Neural cell (in vitro differentiated cells): ENCODE results near the gene MCTP2. TPM values are rescaled to one million over a fixed set of nuclear protein-coding genes. Genes with fewer than 3 reads are reported as not detected.

Experiments used
- H2AFZ ChIP-seq: fragments of 200-600, 300-800 bp; sonication (generic), shearing (Covaris generic); 2 replicates; pipeline ENCODE4 v1.6.0; 2014; ENCODE audit warnings: low read depth, mild to moderate bottlenecking, antibody characterized with exemption, low read length, moderate library complexity
- H3F3A ChIP-seq: fragments of 200-600 bp; shearing (Covaris generic); 2 replicates; pipeline ENCODE4 v1.6.1; 2016; ENCODE audit warnings: mild to moderate bottlenecking, moderate library complexity, mixed read lengths, antibody characterized with exemption, low read length; ENCODE audit not compliant: insufficient read depth, poor library complexity, severe bottlenecking
- H3K27ac ChIP-seq: fragments of 200-600, 300-800 bp; sonication (generic), shearing (Covaris generic); 2 replicates; pipeline ENCODE4 v1.5.1; 2014; ENCODE audit warnings: mild to moderate bottlenecking, low read length, moderate library complexity
- H3K27me3 ChIP-seq: fragments of 300-800, 200-600 bp; sonication (generic), shearing (Covaris generic); 2 replicates; pipeline ENCODE4 v1.6.0; 2014; ENCODE audit warnings: mild to moderate bottlenecking, low read depth, low read length, moderate library complexity; ENCODE audit not compliant: insufficient read depth
- H3K36me3 ChIP-seq: fragments of 300-800, 200-600 bp; sonication (generic), shearing (Covaris generic); 2 replicates; pipeline ENCODE4 v1.5.1; 2014; ENCODE audit warnings: mild to moderate bottlenecking, antibody characterized with exemption, low read length, moderate library complexity; ENCODE audit not compliant: insufficient read depth
- H3K4me2 ChIP-seq: fragments of 300-800, 200-600 bp; sonication (generic), shearing (Covaris generic); 2 replicates; pipeline ENCODE4 v1.6.0; 2014; ENCODE audit warnings: mild to moderate bottlenecking, low read length
- H3K4me3 ChIP-seq: fragments of 300-800, 200-600 bp; sonication (generic), shearing (Covaris generic); 2 replicates; pipeline ENCODE4 v1.5.1; 2014; ENCODE audit warnings: mild to moderate bottlenecking, low read length, moderate library complexity
- H3K79me2 ChIP-seq: fragments of 200-600 bp; shearing (Covaris generic); replicated peaks from 2 replicates; pipeline ENCODE4 v1.6.0; 2014; ENCODE audit warnings: mild to moderate bottlenecking, low read length, moderate library complexity; ENCODE audit not compliant: insufficient read depth
- H3K9ac ChIP-seq: fragments of 300-800, 200-600 bp; sonication (generic), shearing (Covaris generic); 2 replicates; pipeline ENCODE4 v1.6.1; 2016; ENCODE audit warnings: mild to moderate bottlenecking, low read length, mixed read lengths
- H3K9me2 ChIP-seq: fragments of 200-600 bp; shearing (Covaris generic); 2 replicates; pipeline ENCODE4 v1.6.1; 2016; ENCODE audit warnings: mild to moderate bottlenecking, low read length, mixed read lengths; ENCODE audit not compliant: insufficient read depth
- H3K9me3 ChIP-seq: fragments of 200-600, 300-800 bp; sonication (generic), shearing (Covaris generic); 2 replicates; pipeline ENCODE4 v1.6.1; 2016; ENCODE audit warnings: mild to moderate bottlenecking, mixed run types, low read length, moderate library complexity, mixed read lengths
- H4K20me1 ChIP-seq: fragments of 200-600 bp; shearing (Covaris generic); 2 replicates; pipeline ENCODE4 v1.6.1; 2016; ENCODE audit warnings: mild to moderate bottlenecking, mixed run types; ENCODE audit not compliant: insufficient read depth
- CTCF ChIP-seq: fragments of 450-650 bp; IDR thresholded peaks from 2 replicates; pipeline ENCODE4 v1.5.1; 2014; ENCODE audit warnings: antibody characterized with exemption, mild to moderate bottlenecking, moderate library complexity; ENCODE audit not compliant: poor library complexity, severe bottlenecking
- EP300 ChIP-seq: fragments of 450-650 bp; conservative IDR thresholded peaks from 2 replicates; pipeline ENCODE4 v1.6.1; 2014; ENCODE audit warnings: antibody characterized with exemption, mild to moderate bottlenecking, moderate library complexity; ENCODE audit not compliant: poor library complexity, severe bottlenecking
- EZH2 ChIP-seq: fragments of 200-600, 300-800 bp; shearing (Covaris generic), sonication (generic); IDR thresholded peaks from 2 replicates; pipeline ENCODE4 v1.6.1; 2014; ENCODE audit warnings: antibody characterized with exemption, low read length, borderline replicate concordance, mild to moderate bottlenecking; ENCODE audit not compliant: insufficient read depth, poor library complexity, severe bottlenecking
- MXI1 ChIP-seq: fragments of 450-650 bp; conservative IDR thresholded peaks from 2 replicates; pipeline ENCODE4 v1.6.1; 2014; ENCODE audit warnings: antibody characterized with exemption, mild to moderate bottlenecking; ENCODE audit not compliant: poor library complexity, severe bottlenecking
- POLR2AphosphoS5 ChIP-seq: IDR thresholded peaks from 2 replicates; pipeline ENCODE4 v1.6.1; 2012
- RAD21 ChIP-seq: fragments of 450-650 bp; conservative IDR thresholded peaks from 2 replicates; pipeline ENCODE4 v1.6.1; 2014; ENCODE audit warnings: antibody characterized with exemption, mild to moderate bottlenecking, moderate library complexity
- REST ChIP-seq: IDR thresholded peaks from 2 replicates; pipeline ENCODE4 v1.6.1; 2012; ENCODE audit warnings: borderline replicate concordance
- SMC3 ChIP-seq: fragments of 450-650 bp; conservative IDR thresholded peaks from 2 replicates; pipeline ENCODE4 v1.6.1; 2014; ENCODE audit warnings: antibody characterized with exemption, mild to moderate bottlenecking, moderate library complexity; ENCODE audit not compliant: poor library complexity
- TAF1 ChIP-seq: IDR thresholded peaks from 2 replicates; pipeline ENCODE4 v1.6.1; 2012; ENCODE audit warnings: low read depth
- polyA plus RNA-seq: library from polyadenylated mRNA; depleted of rRNA; stranded (reverse); fragments of >200 nt; gene quantifications from 2 replicates; pipeline ENCODE4 v1.2.3, GENCODE V29; 2014

The MCTP2 gene
- polyA plus RNA-seq, 1 donor from 2014 or later, result not detected

GRCh38 chr15:94455297-94455696 is 223.9 kb downstream of the MCTP2 start:
- no peaks in the 10 kb centered on the region for H3K27me3 ChIP-seq
- H3K36me3 ChIP-seq, result no peaks in the 10 kb centered on the region
- no peak overlapping the region for H3K9ac ChIP-seq
- TF ChIP-seq POLR2AphosphoS5 (no peak), TAF1 (no peak), CTCF (no peak), EP300 (no peak), RAD21 (no peak), EZH2 (no peak), REST (no peak), SMC3 (no peak), MXI1 (no peak)
- H2AFZ ChIP-seq, result no peak overlapping the region
- no peak overlapping the region for H3K27ac ChIP-seq
- no peaks in the 10 kb centered on the region for H4K20me1 ChIP-seq
- no peak overlapping the region for H3K4me2 ChIP-seq
- H3K9me3 ChIP-seq, result peaks cover 4% of the 10 kb centered on the region
- no peak overlapping the region for H3K4me3 ChIP-seq
- no peaks in the 10 kb centered on the region for H3F3A ChIP-seq
- no peaks in the 10 kb centered on the region for H3K79me2 ChIP-seq
- no peaks in the 10 kb centered on the region for H3K9me2 ChIP-seq

GRCh38 chr15:94456226-94456625 is 224.9 kb downstream of the MCTP2 start:
- H3K9me3 ChIP-seq, result peaks cover 4% of the 10 kb centered on the region
- no peak overlapping the region for H3K4me2 ChIP-seq
- no peak overlapping the region for H3K9ac ChIP-seq
- no peaks in the 10 kb centered on the region for H3K36me3 ChIP-seq
- no peaks in the 10 kb centered on the region for H4K20me1 ChIP-seq
- H3K27me3 ChIP-seq, result no peaks in the 10 kb centered on the region
- TF ChIP-seq EZH2 (no peak), POLR2AphosphoS5 (no peak), REST (no peak), CTCF (no peak), EP300 (no peak), RAD21 (no peak), MXI1 (no peak), TAF1 (no peak), SMC3 (no peak)
- H3K27ac ChIP-seq, result no peak overlapping the region
- H3K9me2 ChIP-seq, result no peaks in the 10 kb centered on the region
- no peak overlapping the region for H3K4me3 ChIP-seq
- no peaks in the 10 kb centered on the region for H3F3A ChIP-seq
- H2AFZ ChIP-seq, result no peak overlapping the region
- H3K79me2 ChIP-seq, result no peaks in the 10 kb centered on the region
